Esophagus squamous epithelium (tissue), 4 donors: ENCODE measurements around the gene HES5.
"Not testable (repeated sequence)": the region's sequence is repeated elsewhere in the genome, so short reads cannot be mapped to it uniquely, and the experiment has no call there.

Experiments
- CTCF ChIP-seq, 6 experiments: fragments of 450-650 bp in 4 of 6; fragments of 200-600 bp in 2 of 6; sonication (generic) in 2 of 6; IDR thresholded peaks; one replicate each; pipeline ENCODE4 v1.5.1; 2016 to 2019; ENCODE audit warnings: antibody characterized with exemption in 6 of 6, mild to moderate bottlenecking in 4 of 6, moderate library complexity in 4 of 6
- POLR2A ChIP-seq, 4 donors: fragments of 450-650 bp; IDR thresholded peaks; one replicate each; pipeline ENCODE4 v1.6.1; 2017; ENCODE audit warnings: antibody characterized with exemption in 4 of 4, mild to moderate bottlenecking in 4 of 4, moderate library complexity in 3 of 4

DNA sequence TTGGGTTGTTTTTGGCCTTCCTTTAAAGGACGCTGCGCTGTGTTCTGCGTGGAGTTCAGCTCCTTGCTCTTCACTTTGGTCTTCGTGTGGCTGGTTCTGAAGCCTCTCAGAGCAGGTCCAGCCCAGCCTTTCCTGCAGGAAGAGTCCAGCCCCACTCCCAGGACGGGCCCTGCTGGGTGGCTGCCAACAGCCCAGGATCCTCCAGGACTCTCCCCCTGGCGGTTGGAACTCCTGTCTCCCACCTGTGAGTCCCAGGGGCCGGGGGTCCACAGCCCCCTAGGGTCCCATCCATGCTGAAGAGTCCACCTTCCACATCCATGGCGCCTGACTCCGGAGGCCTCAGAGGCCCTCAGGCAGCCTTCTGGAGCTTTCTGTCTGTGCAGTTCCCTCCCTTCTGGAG lies 21.5 kb upstream of the HES5 start:
- not testable (repeated sequence) for TF ChIP-seq CTCF, POLR2A (IDR thresholded peaks at IDR 0.05)
